ENCODE measurements around the gene CBX1.

GRCh38 chr17:48056879-48057278, 44.4 kb downstream of the CBX1 start:
- TF ChIP-seq POLR2A (IDR thresholded peaks at IDR 0.05) = no peak
- TF ChIP-seq CTCF (IDR thresholded peaks at IDR 0.05) = no peak
- no peak for TF ChIP-seq POLR2AphosphoS5 (IDR thresholded peaks at IDR 0.05)

Data from prostate gland (tissue), 2 donors.